Lower leg skin (tissue), 3 donors: ENCODE results near the gene PIF1.
"Not testable (repeated sequence)": the region's sequence is repeated elsewhere in the genome, so short reads cannot be mapped to it uniquely, and the experiment has no call there.

ENCODE experiments used
- CTCF ChIP-seq, 3 donors: fragments of 450-650 bp; IDR thresholded peaks; one replicate each; pipeline ENCODE4 v1.5.1; 2016; ENCODE audit warnings: antibody characterized with exemption in 3 of 3, mild to moderate bottlenecking in 3 of 3, moderate library complexity in 2 of 3
- POLR2A ChIP-seq, 2 donors: fragments of 450-650 bp; IDR thresholded peaks; one replicate each; pipeline ENCODE4 v1.6.1; 2016 to 2017; ENCODE audit warnings: antibody characterized with exemption in 2 of 2, mild to moderate bottlenecking in 1 of 2, moderate library complexity in 1 of 2

GRCh38 chr15:64795299-64795698 lies 30.1 kb downstream of the PIF1 start:
- not testable (repeated sequence) for TF ChIP-seq POLR2A, CTCF (IDR thresholded peaks at IDR 0.05)
